ENCODE measurements around the gene PLA2G12B.

The PLA2G12B gene

DNA sequence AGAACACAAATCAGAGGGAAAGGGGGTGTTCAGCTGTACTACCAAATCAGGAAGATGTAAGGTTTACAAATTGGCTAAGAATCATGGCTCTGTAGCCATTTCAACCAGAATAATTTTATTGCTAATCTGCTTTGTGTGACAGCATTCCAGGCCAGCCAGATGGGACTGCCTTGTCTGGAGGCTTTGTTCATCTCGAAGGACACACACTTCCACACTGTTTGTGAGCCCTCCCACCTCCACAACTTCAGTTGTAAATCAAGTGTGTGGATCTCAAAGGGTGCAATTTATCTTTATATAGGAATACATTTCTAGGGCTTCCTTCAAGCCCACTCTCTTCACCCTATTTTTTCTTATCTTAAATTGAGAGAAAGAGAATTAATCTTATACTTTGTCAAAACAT is 68.0 kb downstream of the PLA2G12B start:
- TF ChIP-seq, protein P1, sequence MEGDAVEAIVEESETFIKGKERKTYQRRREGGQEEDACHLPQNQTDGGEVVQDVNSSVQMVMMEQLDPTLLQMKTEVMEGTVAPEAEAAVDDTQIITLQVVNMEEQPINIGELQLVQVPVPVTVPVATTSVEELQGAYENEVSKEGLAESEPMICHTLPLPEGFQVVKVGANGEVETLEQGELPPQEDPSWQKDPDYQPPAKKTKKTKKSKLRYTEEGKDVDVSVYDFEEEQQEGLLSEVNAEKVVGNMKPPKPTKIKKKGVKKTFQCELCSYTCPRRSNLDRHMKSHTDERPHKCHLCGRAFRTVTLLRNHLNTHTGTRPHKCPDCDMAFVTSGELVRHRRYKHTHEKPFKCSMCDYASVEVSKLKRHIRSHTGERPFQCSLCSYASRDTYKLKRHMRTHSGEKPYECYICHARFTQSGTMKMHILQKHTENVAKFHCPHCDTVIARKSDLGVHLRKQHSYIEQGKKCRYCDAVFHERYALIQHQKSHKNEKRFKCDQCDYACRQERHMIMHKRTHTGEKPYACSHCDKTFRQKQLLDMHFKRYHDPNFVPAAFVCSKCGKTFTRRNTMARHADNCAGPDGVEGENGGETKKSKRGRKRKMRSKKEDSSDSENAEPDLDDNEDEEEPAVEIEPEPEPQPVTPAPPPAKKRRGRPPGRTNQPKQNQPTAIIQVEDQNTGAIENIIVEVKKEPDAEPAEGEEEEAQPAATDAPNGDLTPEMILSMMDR (IDR thresholded peaks at IDR 0.05; ENCODE audit: borderline replicate concordance, control extremely low read depth, extremely low read depth, insufficient read depth, missing control alignments) = no peak
- DNase-seq (ENCODE audit: low spot score) = no peak
- in situ Hi-C loops (cut with MboI; ENCODE audit: low sequenced_read_pairs, unreplicated experiment) = no loop called here

DNA sequence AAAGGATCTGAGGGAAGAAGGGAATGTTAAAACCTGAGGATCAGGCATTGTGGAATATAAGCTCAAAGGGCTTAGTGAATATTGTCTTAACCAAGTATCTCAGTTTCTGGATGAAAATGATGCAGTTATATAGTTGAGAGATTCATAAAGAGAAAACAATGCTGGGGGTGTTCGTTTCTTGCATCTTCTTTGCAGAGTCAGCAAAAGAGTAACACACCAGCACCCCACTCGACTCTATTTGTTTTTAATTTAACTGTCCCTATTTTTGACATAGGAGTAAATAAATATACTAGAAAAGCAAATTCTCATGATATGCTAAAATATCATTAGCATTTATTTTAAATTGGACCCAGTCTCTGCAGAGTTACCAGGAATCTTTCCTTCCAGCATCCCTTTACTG is 68.7 kb downstream of the PLA2G12B start:
- TF ChIP-seq, protein P1 (IDR thresholded peaks at IDR 0.05; ENCODE audit: borderline replicate concordance, control extremely low read depth, extremely low read depth, insufficient read depth, missing control alignments) = no peak
- in situ Hi-C loops (cut with MboI; ENCODE audit: low sequenced_read_pairs, unreplicated experiment) = no loop called here
- no peak for DNase-seq (ENCODE audit: low spot score)

Data from GM13976 (cell line).